ENCODE measurements around the gene ESPN.
"Not testable (repeated sequence)": the region's sequence is repeated elsewhere in the genome, so short reads cannot be mapped to it uniquely, and the experiment has no call there.

ESPN gene

DNA sequence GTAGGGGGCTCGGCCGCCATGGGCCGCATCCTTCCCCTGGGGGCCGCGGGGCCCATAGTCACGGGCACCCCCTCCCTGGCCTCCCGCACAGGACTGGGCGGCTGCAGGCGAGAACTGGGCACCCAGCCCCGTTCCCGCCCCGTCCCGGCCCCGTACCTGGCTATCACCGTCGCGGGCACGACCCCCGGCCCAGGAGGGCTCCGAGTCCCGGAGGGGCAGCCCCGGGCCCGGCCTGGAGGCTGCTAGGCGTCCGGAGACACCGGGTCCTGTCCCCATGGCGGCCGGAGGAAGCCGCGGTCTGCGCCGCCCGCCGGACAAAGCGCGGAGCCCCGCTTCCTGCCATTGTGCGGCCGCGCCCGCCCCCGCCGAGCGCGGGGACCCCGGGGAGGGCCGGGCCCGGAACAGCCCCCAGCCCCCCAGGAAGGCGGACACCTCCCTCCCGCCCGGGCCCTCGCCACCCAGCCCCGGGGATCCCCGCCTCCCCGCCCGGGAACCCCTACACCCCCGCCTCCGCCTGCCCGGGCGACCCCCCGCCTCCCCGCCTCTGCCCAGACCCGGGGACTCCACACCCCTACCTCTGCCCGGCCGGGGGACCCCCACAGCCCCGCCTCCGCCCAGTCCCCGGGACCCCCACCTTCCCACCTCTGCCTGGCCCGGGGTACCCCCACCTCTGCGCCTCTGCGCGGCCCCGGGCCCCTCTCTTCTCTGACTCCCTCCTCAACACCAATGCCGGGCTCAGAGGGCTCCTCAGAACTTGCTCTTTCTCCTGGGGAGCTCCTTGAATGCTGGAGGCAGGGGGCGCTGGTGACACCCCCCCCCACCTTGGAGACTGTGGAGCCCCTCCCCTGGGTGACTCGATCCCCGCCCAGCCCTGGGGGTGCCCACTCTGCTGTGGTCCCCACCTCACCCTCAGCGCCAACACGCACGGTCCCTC, 60.9 kb downstream of the ESPN start:
- DNase-seq, result no peak

DNA sequence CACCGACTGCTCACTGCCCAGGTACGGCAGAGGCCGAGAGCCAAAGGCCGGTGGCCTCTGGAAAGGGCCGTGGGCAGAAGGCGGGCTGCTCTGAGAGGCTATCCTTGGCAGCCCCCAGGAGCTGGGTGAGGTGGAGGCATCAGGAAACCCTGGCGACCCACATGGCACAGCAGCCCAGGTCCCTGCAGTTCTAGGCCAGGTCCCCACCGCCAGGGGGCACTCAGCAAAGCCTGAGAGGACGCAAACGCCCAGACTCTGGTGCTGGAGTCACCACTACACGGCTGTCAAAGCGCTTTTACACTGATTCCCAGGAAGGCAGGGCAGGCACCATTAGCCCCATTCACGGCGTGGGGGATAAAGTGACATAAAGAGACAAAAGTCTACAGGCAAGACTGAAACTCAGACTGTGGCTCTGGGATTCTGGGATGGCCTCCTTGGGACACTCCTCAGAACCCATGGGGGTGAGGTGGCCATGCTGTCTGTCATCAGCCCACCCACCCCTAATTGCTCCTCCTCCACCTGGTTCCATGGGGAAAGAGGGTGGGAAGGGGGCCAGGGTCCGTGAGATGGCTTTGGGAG, 61.9 kb downstream of the ESPN start:
- DNase-seq, result peak; percentile 93

DNA sequence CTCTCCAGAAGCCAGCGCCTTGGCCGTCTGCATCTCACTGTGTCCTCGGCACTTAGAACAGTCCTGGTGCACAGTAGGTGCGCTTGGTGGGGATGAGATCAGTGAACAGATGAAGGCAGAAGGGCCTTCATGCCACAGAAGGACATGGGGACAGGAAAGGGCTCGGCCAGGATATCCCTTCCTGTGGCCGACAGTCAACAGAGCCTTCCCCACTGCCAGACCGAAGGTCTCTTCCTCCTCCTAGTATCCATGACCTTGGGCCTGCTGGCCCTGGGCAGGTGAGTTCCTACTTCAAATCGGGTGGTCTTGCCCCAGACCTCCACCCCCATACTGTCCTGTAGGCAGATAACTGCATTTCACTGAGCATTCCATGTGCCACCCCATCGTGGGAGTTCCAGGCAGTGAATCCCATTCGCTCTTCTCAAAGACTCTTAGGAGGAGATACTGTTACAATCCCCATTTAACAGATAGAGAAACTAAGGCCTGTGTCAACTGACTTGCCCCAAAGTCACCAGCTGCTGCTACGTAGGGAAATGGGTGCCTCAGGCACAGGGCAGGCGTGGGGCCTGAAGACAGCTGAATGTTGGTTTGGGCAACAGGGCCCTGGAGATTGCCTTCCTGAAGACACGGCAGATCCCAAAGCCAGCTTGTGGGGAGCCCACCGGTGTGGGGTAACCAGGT, 63.4 kb downstream of the ESPN start:
- no peak for DNase-seq

DNA sequence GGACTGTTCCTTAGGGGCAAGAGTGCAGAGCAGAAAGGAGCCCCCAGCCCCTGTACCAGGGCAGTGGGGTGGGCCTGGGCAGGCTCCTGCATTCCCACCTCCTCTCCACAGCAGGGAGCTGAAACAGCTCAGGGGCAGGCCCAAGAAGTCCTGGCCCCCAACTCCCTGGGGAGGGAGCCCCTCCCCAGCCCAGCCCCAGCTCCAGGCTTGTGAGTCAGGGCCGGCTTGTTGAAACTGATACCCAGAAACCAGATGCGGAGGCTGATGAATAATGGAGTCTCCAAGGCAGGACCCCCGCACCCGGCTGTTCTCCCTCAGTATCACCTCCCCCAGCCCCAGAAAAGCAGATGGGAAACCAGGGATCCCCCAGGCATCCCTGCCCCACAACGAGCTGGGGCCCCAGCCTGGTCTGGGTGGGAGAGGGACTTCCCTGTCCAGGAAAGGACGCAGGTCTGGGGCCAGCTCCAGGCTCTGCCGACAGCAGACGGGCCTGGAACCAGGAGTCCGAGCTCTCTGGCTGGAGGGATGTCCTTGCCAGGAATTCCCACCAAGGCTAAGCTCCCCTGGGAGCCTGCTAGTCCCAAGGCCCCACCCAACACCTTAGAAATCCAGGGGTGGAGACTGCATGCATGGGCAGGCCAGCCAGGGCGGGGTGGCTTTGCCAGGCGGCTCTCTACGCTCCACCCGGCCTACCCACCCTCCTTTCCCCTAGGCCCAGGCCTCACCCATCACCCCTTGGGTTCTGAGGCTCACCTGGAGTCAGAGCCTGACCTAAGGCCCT, 64.2 kb downstream of the ESPN start:
- DNase-seq, result no peak

DNA sequence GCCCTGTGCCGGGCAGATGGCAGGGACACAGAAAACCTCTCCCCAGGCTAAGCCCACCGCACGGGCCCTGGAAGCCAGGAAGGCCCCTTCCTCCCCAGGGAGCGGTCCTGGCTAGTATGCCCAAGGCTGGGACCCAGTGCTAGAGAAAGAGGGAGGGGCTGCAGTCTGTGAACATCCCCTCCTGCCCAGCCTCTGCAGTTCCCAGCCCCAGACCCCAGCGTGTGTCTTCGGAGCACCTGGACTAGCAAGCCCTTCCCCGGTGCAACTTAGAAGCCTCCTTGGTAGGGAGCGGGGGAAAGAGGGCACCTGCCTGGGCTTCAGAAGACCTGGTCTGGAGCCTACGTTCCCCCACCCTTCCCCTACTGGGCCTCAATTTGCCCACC, 64.8 kb downstream of the ESPN start:
- no peak for DNase-seq

DNA sequence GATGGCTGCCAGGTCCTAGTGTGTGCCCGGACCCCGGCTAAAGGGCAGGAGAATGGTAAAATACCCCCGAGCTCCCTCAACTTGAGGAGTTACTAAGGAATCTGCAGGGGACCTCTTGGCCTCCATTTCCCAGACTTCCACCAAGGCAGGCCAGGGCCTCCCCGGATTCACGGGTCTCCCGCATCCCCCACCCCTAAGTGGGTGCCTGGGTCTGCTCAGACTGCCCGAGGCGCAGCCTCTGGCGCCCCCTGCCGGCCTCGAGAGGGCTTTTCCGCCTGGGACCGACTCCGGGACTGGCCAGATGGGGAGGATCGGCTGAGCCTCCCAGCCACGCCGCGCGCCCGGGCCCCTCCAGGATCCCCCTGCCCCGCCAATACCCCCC, 65.2 kb downstream of the ESPN start:
- DNase-seq, result peak; percentile 84

DNA sequence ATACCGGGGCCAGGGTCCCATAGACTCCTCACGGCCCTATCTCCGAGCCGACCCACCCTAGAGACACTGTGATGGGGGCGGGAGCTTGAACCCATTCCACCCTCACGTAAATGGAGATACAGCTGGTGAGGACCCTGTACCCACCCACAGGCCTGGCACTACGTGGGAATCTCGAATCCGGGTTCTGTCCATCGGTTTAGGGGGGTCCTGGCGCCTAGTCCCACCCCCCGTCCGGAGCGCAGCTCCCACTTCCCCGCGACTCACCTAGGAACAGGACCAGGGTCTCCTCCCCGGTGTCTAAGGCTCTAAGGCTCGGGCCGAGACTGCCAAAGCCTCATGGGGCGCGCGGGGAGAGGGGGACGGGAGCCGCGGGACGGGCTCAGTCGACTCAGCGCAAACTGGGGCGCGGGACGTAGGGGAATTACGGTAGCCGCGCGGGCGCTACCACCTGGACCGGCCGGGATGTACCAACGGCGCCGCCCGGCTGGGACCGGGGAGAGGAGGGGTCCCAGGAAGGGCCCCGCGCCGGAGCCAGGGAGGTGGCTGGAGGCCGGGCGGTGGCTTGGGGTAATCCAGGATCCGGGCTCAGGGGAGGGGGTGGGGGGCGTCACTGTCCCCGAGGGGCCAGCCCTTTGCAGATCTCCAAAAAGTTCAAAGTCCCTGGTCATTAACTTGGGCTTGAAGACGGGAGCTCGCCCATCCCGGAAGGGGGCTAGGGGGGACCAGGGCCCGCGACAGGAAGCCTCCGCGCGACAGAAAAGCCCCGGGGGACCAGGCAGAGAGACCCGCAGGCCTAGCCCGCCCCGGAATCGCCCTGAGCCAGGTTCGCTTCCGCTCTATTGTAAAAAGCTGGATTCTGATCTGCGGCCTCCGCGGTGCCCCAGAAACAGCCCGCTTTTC, 65.9 kb downstream of the ESPN start:
- peak; percentile 71 for DNase-seq

DNA sequence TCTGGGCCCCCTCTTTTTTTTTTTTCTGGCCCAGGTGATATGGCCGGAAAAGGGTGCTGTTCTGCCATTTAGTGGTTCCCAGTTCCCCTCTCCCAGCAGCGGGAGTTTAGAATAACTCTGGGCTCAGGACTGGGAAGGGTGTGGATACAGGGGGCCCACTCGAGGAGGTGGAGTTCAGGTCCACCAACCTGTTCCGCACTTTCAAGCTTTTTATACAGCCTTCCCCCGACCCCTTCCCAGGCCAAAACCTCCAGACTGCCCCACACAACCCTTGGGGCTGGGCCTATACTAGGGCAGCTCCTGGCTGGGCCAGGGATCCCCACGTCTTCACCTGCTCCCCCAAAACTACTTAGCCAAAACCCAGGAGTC, 66.5 kb downstream of the ESPN start:
- DNase-seq, result no peak

DNA sequence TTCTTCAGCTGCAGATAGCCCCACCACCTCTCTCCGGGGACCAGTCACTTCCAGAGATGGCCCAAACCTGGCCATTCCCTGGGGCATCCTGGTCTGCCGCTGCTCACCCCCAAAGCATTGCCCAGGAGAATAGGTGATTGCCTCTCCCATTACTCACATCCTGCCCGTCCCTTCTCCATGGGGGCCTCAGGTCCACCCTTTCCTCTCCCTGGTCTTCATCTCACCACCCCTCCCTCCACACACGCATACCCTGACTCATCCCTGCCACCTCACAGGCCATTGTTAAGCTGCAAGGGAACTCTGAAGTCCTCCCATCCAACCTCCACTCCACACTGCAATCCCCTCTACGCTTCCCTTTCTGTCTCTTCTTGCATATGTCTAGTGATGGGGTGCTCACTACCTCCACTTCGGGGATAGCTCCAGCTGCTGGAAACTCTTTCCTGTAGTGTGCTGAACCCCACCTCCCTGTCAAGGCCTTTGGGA, 66.9 kb downstream of the ESPN start, which contains the start of gene PLEKHG5:
Gene PLEKHG5 (minus strand): TSS at position 188 of the 483 bp plus-strand sequence. CDS start 14,096 bp downstream, outside the sequence.
- no peak for DNase-seq

DNA sequence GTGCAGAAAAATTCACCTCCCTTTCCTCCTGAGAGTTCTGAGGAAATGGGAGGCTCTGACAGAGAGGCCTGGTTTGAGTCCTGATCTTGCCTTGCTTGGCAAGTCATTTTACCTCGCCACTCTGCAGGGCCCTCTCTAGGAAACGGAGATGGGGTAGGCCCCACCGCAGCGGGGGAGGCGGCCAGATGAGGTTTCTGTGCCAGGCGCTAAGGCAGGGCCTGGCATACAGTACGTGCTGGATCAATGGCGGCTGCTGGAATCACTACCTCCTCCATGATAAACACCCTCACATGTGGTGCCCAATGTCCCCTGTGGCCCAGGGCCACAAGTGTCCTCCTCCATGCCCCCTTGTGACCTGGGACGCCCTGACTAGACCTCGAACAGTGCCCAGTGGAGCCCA, 67.4 kb downstream of the ESPN start:
- DNase-seq, result no peak

DNA sequence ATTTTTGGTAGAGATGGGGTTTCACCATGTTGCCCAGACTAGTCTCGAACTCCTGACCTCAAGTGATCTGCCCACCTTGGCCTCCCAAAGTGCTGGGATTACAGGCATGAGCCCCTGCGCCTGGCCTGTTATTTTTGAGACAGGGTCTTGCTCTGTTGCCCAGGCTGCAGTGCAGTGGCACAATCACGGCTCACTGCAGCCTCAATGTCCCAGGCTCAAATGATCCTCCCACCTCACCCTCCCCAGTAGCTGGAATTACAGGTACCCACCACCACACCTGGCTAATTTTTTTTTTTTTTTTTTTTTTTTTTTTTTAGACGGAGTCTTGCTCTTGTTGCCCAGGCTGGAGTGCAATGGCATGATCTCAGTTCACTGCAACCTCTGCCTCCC, 69.3 kb downstream of the ESPN start:
- DNase-seq, result not testable (repeated sequence)

DNA sequence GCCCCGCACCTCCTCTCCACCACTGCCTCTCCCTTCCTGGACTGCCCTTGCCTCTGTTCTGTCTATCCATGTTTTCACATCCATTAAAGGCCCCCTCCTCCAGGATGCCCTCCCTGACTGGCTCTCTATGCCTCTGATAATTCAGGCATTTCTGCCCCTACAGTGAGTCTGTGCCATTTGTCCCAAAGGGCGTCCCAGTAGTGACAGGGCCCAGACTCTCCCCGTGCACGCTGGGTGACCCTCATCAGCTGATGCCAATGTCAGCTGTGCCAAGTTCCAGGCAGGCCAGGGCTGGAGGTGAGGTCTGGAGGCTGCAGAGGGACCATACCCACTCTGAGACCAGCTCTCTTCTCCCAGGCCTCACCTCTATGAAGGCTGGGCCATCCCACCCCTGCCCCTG, 70.1 kb downstream of the ESPN start:
- no peak for DNase-seq

DNA sequence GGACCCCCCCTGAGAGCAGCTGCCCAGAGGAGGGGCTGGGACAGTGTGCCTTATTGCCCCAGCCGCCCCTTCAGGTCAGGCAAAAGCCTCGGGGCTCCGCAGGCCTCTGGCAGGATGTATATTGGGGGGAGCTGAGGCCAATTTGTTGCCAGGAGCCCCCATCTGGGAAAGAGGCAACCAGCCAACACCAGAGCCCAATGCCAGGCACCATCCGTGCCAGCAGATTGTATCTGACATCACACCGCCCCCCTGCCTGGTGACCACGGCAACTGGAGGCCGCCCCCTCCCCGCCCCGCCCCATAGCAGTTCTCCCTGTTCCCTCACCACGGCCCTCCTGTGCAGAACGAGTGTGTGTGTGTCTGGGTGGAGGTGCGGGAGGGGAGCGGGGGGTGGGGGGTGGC, 70.5 kb downstream of the ESPN start:
- DNase-seq, result no peak

DNA sequence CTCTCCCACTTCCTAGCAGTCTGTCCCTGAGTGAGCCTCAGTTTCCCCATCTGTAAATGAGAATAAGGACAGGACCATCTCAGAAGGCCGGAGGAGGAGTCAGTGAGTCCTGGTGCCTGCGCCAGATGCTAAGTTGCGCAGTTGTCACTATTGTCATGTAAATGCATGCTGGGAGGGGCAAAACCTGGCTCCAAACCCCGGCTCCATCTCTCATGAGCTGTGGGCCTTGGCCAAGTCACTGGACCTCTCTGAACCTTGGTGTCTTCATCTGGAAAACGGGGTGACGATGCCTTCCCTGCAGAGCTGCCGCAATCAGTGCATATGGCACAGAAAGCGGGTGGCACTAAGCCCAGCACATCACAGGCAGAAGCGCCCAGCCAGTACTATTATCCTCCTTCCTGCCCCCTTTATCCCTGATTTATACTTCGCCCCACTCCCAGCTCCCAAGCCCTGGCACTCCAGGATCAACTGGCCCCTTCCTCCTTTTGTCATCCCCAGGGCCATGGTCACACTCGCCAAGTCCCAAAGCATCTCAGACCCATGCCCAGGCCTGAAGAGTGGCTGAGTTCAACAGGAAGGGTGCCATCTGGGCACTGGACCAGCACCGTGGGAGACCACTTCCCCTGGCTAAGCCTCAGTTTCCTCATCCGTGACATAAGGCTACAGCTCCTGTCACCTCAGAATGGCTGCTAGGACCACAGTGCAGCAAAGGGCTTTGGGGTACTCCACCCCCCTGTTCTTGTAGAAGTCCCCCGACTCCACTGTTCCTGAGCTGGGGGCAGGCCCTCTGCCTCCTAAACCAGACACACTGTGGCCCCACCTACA, 71.2 kb downstream of the ESPN start:
- DNase-seq, result no peak

DNA sequence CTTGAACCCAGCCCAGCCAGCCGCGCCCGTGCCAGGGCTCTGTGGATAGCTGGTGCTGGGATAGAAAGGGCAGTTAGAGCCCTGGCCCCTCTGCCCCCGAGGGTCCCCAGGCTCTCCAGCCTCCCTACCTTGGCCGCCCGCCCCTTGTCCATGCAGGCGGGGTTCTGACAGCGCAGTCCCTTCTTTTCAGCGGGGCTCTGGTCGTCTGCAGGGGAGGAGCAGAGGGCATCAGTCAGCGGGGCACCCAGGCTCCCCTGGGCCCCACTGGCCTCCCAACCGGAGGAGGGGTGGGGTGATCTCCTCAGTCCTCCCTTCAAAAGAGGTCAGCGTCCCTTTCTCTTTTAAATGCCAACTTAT, 71.8 kb downstream of the ESPN start:
- DNase-seq, result no peak

DNA sequence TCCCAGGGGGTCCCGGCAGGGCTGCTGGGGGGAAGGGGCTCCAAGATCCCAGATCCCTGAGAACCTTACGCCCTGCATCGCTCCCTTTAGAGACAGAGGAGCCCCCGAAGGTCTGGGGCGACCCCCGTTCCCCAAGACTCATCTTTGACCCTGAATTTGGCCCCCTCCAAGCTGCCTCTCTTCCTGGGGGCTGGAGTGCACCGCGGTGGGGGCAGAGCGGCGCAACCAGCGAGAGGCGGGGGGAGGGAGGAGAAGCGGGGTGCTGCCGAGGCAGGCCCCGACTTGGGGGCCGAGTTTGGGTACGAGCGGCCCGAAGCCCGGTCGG, 72.3 kb downstream of the ESPN start:
- DNase-seq, result no peak

DNA sequence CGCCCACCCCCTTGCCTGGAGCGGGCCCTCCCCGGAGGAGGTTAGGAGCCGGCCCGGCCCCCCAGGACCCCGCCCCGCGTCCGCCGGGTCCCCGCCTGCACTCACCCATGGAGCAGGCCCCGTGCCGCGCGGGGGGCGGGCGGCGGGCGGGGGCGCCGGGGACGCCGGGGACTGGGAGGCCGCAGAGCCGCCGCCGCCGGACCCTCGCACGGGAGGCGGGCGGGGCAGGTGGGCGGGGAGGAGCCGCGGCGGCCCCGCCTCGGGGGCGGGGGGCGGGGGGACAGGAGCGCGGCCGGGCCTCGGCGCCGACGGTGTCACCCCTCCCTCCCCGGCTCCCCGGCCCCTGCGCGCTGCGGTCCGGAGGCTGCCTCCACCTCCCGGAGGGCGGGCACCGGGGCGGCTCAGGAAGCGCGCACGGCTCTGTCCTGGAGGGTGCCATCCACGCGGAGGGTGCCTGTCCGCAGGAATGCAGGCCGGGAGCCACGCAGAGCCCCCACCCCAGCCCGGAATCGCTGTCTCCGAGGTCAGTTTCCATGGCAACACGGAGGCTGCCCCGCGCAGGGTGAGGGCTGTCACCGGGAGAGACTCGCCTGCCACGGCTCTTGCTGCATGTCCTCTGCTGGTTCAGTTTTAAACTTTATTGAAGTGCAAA, 72.8 kb downstream of the ESPN start:
- DNase-seq, result peak; percentile 65

DNA sequence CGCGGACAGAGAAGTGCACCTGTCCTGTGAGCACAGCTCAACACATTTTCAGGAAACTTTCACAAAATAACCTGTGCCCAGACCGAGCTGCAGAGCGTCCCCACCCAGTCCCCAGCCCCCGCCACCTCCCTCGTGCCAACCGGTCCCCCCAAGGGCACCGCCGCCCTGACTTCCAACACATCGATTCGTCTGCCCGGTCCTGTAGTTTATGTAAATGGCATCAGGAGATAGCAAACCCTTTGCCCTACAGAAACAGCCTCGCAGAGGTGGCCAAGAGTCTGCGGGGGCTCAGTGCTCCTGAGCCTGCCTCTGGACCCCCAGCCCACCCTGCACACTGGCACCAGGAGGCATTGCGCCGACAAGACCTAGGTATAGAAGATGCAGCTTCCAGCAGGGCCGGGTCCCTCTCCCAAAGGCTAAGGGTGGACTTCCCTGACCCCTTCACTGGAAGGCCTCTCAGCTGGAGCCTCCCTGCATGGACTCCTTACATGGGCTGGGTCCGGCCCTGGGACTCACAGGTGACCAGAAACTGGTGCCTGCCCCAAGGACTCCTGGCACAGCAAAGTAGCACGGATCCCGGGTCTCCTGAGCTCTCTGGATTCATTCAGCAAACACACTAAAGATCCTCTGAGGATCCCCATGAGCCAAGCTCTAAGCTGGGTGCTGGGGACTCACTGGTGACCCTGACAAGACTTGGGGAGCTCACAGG, 73.4 kb downstream of the ESPN start:
- no peak for DNase-seq

DNA sequence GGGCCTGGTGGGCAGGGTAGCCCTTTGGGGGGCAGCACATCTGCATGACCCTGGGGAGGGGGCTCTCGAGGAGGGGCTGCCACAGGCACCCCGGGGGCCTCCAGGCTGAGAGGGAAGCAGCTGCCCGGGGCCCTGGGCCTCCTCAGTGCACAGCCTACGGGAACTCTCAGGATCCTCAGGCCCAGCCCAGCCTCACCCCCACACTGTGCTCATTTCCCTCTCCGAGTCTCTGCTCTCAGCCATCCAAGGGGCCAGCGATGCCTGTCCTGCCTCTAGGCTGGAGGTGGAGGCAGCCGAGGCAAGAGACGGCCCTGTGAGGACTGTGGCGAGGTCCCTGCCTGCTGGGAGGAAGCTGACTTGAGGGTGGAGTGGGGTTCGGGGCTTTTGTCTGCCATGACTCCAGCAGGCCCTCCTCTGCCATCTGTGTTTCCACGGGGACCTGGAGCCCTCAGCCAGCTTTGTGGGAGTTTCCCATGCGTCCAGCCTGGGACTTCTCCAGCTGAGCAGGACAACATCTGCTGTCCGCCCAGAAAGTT, 74.1 kb downstream of the ESPN start:
- DNase-seq, result no peak

DNA sequence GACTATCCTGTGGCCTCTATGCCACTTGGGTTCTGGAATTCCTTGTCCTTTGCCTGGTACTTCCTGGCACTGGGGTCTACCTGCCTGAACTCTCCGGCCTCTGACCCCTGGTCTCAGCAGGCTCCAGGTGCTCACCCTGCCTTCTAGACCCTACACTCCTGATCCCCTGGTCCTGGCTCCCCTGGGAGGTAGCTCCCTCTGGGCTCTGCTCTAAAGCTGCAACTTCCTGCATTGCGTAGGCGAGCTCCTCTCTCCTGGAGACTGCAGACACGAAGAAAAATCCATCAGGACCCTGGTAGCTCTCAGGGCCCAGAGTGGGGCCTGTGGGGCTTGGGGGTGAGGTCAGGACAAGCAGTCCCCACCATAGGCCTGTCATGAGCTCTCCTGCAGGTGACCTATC, 74.7 kb downstream of the ESPN start:
- DNase-seq, result no peak
